HCT116 (cell line): Measurements from ENCODE around the gene CLSTN3. TPM values are rescaled to one million over a fixed set of nuclear protein-coding genes. Genes with fewer than 3 reads are reported as not detected.

Experiments
- ATAC-seq: fragments of 200-7000 bp; cut with Tn5 transposase; 2 replicates; pipeline ENCODE4 v1.9.1; 2020; ENCODE audit warnings: mild to moderate bottlenecking, moderate library complexity
- BruUV-seq: library from RNA; stranded (reverse); fragments of 400-500 nt; replicated peaks from 2 replicates; lab custom pipeline; 2021; lab: Mats Ljungman, UMichigan
- CTCF ChIA-PET: fragments of 300-600 bp; sonication (Branson Sonifier 250); formaldehyde crosslinking; loops from one replicate; lab custom pipeline; 2021; ENCODE audit warnings: antibody characterized with exemption; lab: Charles Lee
- POLR2A ChIA-PET: fragments of 300-600, 350-600 bp; sonication (Branson Sonifier 250); formaldehyde crosslinking; loops from one replicate; lab custom pipeline; 2021; ENCODE audit warnings: antibody characterized with exemption; lab: Charles Lee
- RAD21 ChIA-PET, 2 experiments: fragments of 300-600 bp; sonication (Branson Sonifier 250); formaldehyde crosslinking; loops; one replicate each; lab custom pipeline; 2023; ENCODE audit warnings: low total read pairs in 2 of 2; ENCODE audit not compliant: uncharacterized antibody in 2 of 2, unreplicated experiment in 2 of 2, low non-redundant PET in 1 of 2; lab: Charles Lee
- DNase-seq: peaks from one replicate; pipeline ENCODE4 v3.0.0-alpha.2; 2010; ENCODE audit warnings: low read depth, low spot score
- H2AFZ ChIP-seq: fragments of 200-600 bp; shearing (Covaris generic), sonication (generic); 2 replicates; pipeline ENCODE4 v1.6.1; 2017; ENCODE audit warnings: low read depth, mixed run types, mixed read lengths, antibody characterized with exemption, low read length; ENCODE audit not compliant: poor library complexity, severe bottlenecking
- H3K27ac ChIP-seq: 2 replicates; pipeline ENCODE4 v1.5.1; 2012; ENCODE audit warnings: low read depth, low read length
- H3K27me3 ChIP-seq: fragments of 200-600 bp; sonication (generic); 2 replicates; pipeline ENCODE4 v1.6.1; 2016; ENCODE audit warnings: mixed run types, low read length, mixed read lengths; ENCODE audit not compliant: insufficient read depth
- H3K36me3 ChIP-seq, 2 experiments: fragments of 200-500 bp in 1 of 2; fragments of 200-600 bp in 1 of 2; sonication (Bioruptor generic) in 1 of 2; sonication (generic) in 1 of 2; 2 replicates each; pipeline versions ENCODE4 v1.5.1 to v1.6.1; 2014 to 2016; ENCODE audit warnings: low read length in 2 of 2, inconsistent platforms in 1 of 2, mixed read lengths in 1 of 2, mixed run types in 1 of 2; ENCODE audit not compliant: insufficient read depth in 2 of 2, control insufficient read depth in 1 of 2
- H3K4me1 ChIP-seq, 2 experiments: fragments of 200-600 bp in 1 of 2; sonication (generic) in 1 of 2; 2 replicates each; pipeline versions ENCODE4 v1.5.1 to v1.6.1; 2012 to 2017; ENCODE audit warnings: low read length in 2 of 2, inconsistent platforms in 1 of 2, mild to moderate bottlenecking in 1 of 2, mixed read lengths in 1 of 2, mixed run types in 1 of 2, moderate library complexity in 1 of 2; ENCODE audit not compliant: insufficient read depth in 2 of 2, control insufficient read depth in 1 of 2
- H3K4me2 ChIP-seq: fragments of 200-600 bp; sonication (generic); 2 replicates; pipeline ENCODE4 v1.6.1; 2017; ENCODE audit warnings: mixed run types, low read length, mixed read lengths
- H3K4me3 ChIP-seq, 2 experiments: fragments of 200-600 bp in 1 of 2; sonication (generic) in 1 of 2; replicated peaks in 1 of 2; 2 replicates each; pipeline ENCODE4 v1.5.1; 2011 to 2016; ENCODE audit warnings: low read length in 2 of 2, control low read depth in 1 of 2, low read depth in 1 of 2, mild to moderate bottlenecking in 1 of 2, mixed read lengths in 1 of 2, mixed run types in 1 of 2
- H3K79me2 ChIP-seq: fragments of 200-600 bp; sonication (generic); 2 replicates; pipeline ENCODE4 v1.6.1; 2017; ENCODE audit warnings: mild to moderate bottlenecking, mixed run types, low read length, moderate library complexity, mixed read lengths; ENCODE audit not compliant: insufficient read depth
- H3K9ac ChIP-seq: fragments of 200-600 bp; sonication (generic); 2 replicates; pipeline ENCODE4 v1.6.1; 2016; ENCODE audit warnings: low read length, mixed read lengths
- H3K9me2 ChIP-seq: fragments of 200-600 bp; sonication (generic), shearing (Covaris generic); 2 replicates; pipeline ENCODE4 v1.6.1; 2017; ENCODE audit warnings: mixed run types, mild to moderate bottlenecking, moderate library complexity; ENCODE audit not compliant: insufficient read depth
- H3K9me3 ChIP-seq, 2 experiments: fragments of 200-500 bp in 1 of 2; fragments of 200-600 bp in 1 of 2; sonication (Bioruptor generic) in 1 of 2; sonication (generic) in 1 of 2; 2 replicates each; pipeline ENCODE4 v1.6.1; 2014 to 2017; ENCODE audit warnings: low read length in 2 of 2, mixed read lengths in 2 of 2, inconsistent platforms in 1 of 2, low read depth in 1 of 2, mild to moderate bottlenecking in 1 of 2, mixed run types in 1 of 2, moderate library complexity in 1 of 2; ENCODE audit not compliant: control insufficient read depth in 1 of 2, insufficient read depth in 1 of 2
- H4K20me1 ChIP-seq: fragments of 200-600 bp; sonication (generic), shearing (Covaris generic); 2 replicates; pipeline ENCODE4 v1.6.1; 2017; ENCODE audit warnings: mixed run types, mild to moderate bottlenecking, moderate library complexity; ENCODE audit not compliant: insufficient read depth
- ATF3 ChIP-seq: IDR thresholded peaks from 2 replicates; pipeline ENCODE4 v1.6.1; 2012
- CBX3 ChIP-seq: IDR thresholded peaks from 2 replicates; pipeline ENCODE4 v1.6.1; 2012; ENCODE audit warnings: low read depth
- CEBPB ChIP-seq: IDR thresholded peaks from 2 replicates; pipeline ENCODE4 v1.6.1; 2012; ENCODE audit warnings: low read depth
- EGR1 ChIP-seq: IDR thresholded peaks from 2 replicates; pipeline ENCODE4 v1.6.1; 2012; ENCODE audit warnings: low read depth
- ELF1 ChIP-seq: IDR thresholded peaks from 2 replicates; pipeline ENCODE4 v1.6.1; 2012; ENCODE audit warnings: low read depth, borderline replicate concordance
- EZH2phosphoT487 ChIP-seq: fragments of 200-600 bp; IDR thresholded peaks from 2 replicates; pipeline ENCODE4 v1.6.1; 2018; ENCODE audit warnings: antibody characterized with exemption, borderline replicate concordance
- FOSL1 ChIP-seq: IDR thresholded peaks from 2 replicates; pipeline ENCODE4 v1.6.1; 2012; ENCODE audit warnings: low read depth
- MAX ChIP-seq: IDR thresholded peaks from 2 replicates; pipeline ENCODE4 v1.6.1; 2012
- POLR2A ChIP-seq: IDR thresholded peaks from 2 replicates; pipeline ENCODE4 v1.7.0; 2011; ENCODE audit warnings: borderline replicate concordance; ENCODE audit not compliant: insufficient read depth, insufficient read length; ENCODE audit errors: extremely low read depth
- POLR2AphosphoS5 ChIP-seq: IDR thresholded peaks from 2 replicates; pipeline ENCODE4 v1.6.1; 2011; ENCODE audit warnings: mild to moderate bottlenecking, low read depth, low read length, moderate library complexity
- REST ChIP-seq: IDR thresholded peaks from 2 replicates; pipeline ENCODE4 v1.6.1; 2012; ENCODE audit warnings: low read depth
- SIN3A ChIP-seq: IDR thresholded peaks from 2 replicates; pipeline ENCODE4 v1.6.1; 2012; ENCODE audit warnings: low read depth
- SP1 ChIP-seq: IDR thresholded peaks from 2 replicates; pipeline ENCODE4 v1.6.1; 2012; ENCODE audit warnings: low read depth
- TCF7L2 ChIP-seq: IDR thresholded peaks from 2 replicates; pipeline ENCODE4 v1.7.0; 2011; ENCODE audit warnings: borderline replicate concordance, inconsistent platforms; ENCODE audit not compliant: insufficient read depth, insufficient read length; ENCODE audit errors: extremely low read depth
- ZBTB33 ChIP-seq: IDR thresholded peaks from 2 replicates; pipeline ENCODE4 v1.6.1; 2011; ENCODE audit warnings: mild to moderate bottlenecking, low read length, moderate library complexity; ENCODE audit not compliant: insufficient replicate concordance; ENCODE audit errors: extremely low read depth
- ZFX ChIP-seq: fragments of 450-650 bp; IDR thresholded peaks from 2 replicates; pipeline ENCODE4 v1.6.1; 2017
- intact Hi-C: fragments of 100-400 bp; cut with micrococcal nuclease; formaldehyde crosslinking; loops from 2 replicates; pipeline ENCODE4 v1.10.0; 2022
- total RNA-seq: library from RNA; stranded (reverse); gene quantifications from one replicate; pipeline ENCODE4 v1.2.1, GENCODE V29; 2021; ENCODE audit not compliant: unreplicated experiment

Gene CLSTN3
- total RNA-seq, 1 experiment from 2014 or later, result 23.0 TPM

GRCh38 chr12:7206691-7207090, 76.5 kb downstream of the CLSTN3 start:
- H3K27ac ChIP-seq, result no peak overlapping the region
- H4K20me1 ChIP-seq, result no peaks in the 10 kb centered on the region
- H3K4me2 ChIP-seq, result no peak overlapping the region
- peaks cover 55 to 74% of the 10 kb centered on the region in 2 experiments for H3K36me3 ChIP-seq
- no peaks in the 10 kb centered on the region for H3K79me2 ChIP-seq
- CTCF ChIA-PET, result no interaction called here
- RAD21 ChIA-PET, result no interaction called here
- ATAC-seq, result no peak
- POLR2A ChIA-PET, result no interaction called here
- H3K27me3 ChIP-seq, result no peaks in the 10 kb centered on the region
- H3K9me3 ChIP-seq, result no peaks in the 10 kb centered on the region
- H3K9me2 ChIP-seq, result no peaks in the 10 kb centered on the region
- no peak overlapping the region for H2AFZ ChIP-seq
- no peaks in the 10 kb centered on the region for H3K4me1 ChIP-seq
- intact Hi-C loops, result no loop called here
- no peak overlapping the region for H3K9ac ChIP-seq
- no peak for DNase-seq
- TF ChIP-seq EZH2phosphoT487, result no peak
- TF ChIP-seq TCF7L2, result no peak
- TF ChIP-seq ZFX, result no peak
- no peak for TF ChIP-seq REST
- TF ChIP-seq MAX, result no peak
- TF ChIP-seq ATF3, result no peak
- TF ChIP-seq POLR2A, result no peak
- no peak for TF ChIP-seq ZBTB33
- no peak for TF ChIP-seq SP1
- no peak for TF ChIP-seq POLR2AphosphoS5
- no peak for TF ChIP-seq CBX3
- no peak for TF ChIP-seq EGR1
- no peak for TF ChIP-seq CEBPB
- no peak for TF ChIP-seq SIN3A
- TF ChIP-seq ELF1, result no peak
- TF ChIP-seq FOSL1, result no peak
- TF ChIP-seq, all 23 proteins: peak for 0
- H3K4me3 ChIP-seq, result no peak overlapping the region
- no TSS peak for BruUV-seq
